ENCODE results near the gene TAOK1.

DNA sequence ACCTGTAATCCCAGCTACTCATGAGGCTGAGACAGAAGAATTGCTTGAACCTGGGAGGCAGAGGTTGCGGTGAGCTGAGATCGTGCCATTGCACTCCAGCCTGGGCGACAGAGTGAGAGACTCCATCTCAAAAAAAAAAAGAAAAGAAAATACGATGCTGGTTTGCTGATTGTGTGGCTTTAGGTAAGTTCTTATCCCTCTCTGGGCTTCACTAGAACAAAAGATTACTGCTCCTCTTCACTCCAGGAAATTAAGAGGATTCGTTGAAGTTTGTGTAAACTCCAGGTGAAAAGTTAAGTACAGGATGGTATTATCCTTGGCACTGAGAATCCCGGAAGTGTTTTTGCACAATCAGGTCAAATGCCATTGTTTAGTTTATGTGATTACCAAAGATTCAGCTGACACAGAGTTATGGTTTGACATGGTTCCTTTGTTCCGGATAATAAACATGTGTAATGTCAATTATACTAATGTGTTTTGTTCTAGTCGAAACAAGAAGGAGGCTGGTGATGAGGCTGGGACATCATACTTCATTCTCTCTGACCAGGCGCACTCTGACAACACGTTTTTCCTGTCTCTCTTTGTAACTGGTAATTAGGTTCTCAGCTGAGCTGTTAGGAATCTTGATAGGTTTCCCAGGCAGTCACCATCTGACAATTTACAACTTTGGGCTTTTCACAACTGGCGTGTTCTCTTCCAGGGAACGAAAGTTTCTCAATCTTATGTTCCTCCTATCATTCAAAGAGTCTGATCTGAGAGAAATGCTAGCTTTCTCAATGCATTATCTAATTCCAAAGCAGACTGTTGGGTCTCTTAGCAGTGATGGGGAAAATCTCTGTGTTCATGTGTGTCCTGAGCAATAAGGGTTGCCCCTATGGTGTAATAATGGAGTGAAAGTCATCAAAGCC is 10.8 kb upstream of the TAOK1 start:
- TF ChIP-seq, protein P1, sequence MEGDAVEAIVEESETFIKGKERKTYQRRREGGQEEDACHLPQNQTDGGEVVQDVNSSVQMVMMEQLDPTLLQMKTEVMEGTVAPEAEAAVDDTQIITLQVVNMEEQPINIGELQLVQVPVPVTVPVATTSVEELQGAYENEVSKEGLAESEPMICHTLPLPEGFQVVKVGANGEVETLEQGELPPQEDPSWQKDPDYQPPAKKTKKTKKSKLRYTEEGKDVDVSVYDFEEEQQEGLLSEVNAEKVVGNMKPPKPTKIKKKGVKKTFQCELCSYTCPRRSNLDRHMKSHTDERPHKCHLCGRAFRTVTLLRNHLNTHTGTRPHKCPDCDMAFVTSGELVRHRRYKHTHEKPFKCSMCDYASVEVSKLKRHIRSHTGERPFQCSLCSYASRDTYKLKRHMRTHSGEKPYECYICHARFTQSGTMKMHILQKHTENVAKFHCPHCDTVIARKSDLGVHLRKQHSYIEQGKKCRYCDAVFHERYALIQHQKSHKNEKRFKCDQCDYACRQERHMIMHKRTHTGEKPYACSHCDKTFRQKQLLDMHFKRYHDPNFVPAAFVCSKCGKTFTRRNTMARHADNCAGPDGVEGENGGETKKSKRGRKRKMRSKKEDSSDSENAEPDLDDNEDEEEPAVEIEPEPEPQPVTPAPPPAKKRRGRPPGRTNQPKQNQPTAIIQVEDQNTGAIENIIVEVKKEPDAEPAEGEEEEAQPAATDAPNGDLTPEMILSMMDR (IDR thresholded peaks at IDR 0.05): no peak
- no peak for TF ChIP-seq EZH2 (IDR thresholded peaks at IDR 0.05; ENCODE audit: borderline replicate concordance, insufficient read depth, low read depth, low read length, poor library complexity, severe bottlenecking)

Data from B cell (primary cell).